Measurements from ENCODE around the gene EHBP1. TPM values are rescaled to one million over a fixed set of nuclear protein-coding genes. Genes with fewer than 3 reads are reported as not detected.

The EHBP1 gene
- total RNA-seq, 1 donor from 2014 or later: 52.7 TPM

DNA sequence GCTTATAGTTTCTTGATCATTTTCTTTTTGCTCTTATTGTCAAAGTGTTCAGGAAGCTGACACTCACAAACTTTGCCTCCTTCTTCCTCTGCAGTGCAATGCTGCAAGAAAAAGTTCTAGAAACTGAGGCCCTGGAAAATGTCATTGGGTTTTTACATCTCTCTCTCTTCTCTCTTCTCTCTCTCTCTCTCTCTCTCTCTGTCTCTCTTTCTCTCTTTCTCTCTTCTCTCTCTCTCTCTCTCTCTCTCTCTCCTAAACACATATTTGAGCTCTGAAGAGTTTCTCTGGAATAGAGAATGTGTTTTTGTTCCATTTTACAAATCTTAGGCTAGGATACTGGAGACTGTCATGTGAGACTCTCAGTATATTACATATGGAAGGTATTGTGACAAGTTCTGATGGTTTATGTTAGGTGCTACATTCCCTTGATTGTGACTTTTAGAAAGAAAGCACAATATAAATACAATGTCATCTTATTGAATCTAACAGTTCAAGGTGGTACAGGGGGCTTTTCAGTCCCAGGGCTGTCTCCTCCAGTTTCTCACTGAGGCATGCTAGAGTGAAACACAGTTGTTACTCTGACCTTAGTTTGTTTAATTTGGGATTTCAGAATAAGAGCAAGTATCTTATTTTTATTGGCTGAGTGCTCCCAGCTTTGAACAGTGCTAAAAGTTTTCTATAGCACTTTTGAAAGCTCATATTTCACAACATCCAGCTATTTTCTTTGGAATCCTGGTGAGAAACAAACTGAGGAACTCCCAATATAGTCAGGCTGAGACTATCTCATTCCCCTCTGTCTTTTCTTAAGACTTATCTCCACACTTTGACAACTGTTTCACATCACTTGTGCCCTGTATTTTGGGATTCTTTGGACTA lies 41.4 kb upstream of the EHBP1 start:
- Histone ChIP-seq H3K9ac (ENCODE audit: low read depth in 1 of 3, low read length in 3 of 3) (no peak overlapping the region), H3K36me3 (ENCODE audit: control insufficient read depth in 3 of 3, insufficient read depth in 3 of 3, low read length in 3 of 3) (no peaks in the 10 kb centered on the region), H3K27ac (ENCODE audit: low read depth, low read length) (no peak overlapping the region), H3K9me3 (ENCODE audit: control insufficient read depth in 3 of 3, low read length in 3 of 3) (no peaks in the 10 kb centered on the region), H3K4me3 (ENCODE audit: low read length in 3 of 3) (no peak overlapping the region), H3K27me3 (ENCODE audit: control insufficient read depth in 3 of 3, insufficient read depth in 3 of 3, low read length in 3 of 3) (no peaks in the 10 kb centered on the region), H3K4me1 (ENCODE audit: control insufficient read depth in 3 of 3, insufficient read depth in 3 of 3, low read length in 3 of 3) (peaks cover 9 to 21% (median 13%) of the 10 kb centered on the region in 3 donors)

- H3K9me3 ChIP-seq (ENCODE audit: control insufficient read depth in 3 of 3, low read length in 3 of 3): no peaks in the 10 kb centered on the region
- no peak overlapping the region for H3K9ac ChIP-seq (ENCODE audit: low read depth in 1 of 3, low read length in 3 of 3)
- no peak overlapping the region for H3K27ac ChIP-seq (ENCODE audit: low read depth, low read length)
- no peak overlapping the region for H3K4me3 ChIP-seq (ENCODE audit: low read length in 3 of 3)
- H3K27me3 ChIP-seq (ENCODE audit: control insufficient read depth in 3 of 3, insufficient read depth in 3 of 3, low read length in 3 of 3): no peaks in the 10 kb centered on the region
- peaks cover 2 to 14% (median 8%) of the 10 kb centered on the region in 3 donors for H3K4me1 ChIP-seq (ENCODE audit: control insufficient read depth in 3 of 3, insufficient read depth in 3 of 3, low read length in 3 of 3)
- no peaks in the 10 kb centered on the region for H3K36me3 ChIP-seq (ENCODE audit: control insufficient read depth in 3 of 3, insufficient read depth in 3 of 3, low read length in 3 of 3)
These were observed 40.1 kb upstream of the EHBP1 start for GRCh38 chr2:62665446-62665845.

- Histone ChIP-seq H3K9ac (ENCODE audit: low read depth in 1 of 3, low read length in 3 of 3) (no peak overlapping the region), H3K36me3 (ENCODE audit: control insufficient read depth in 3 of 3, insufficient read depth in 3 of 3, low read length in 3 of 3) (no peaks in the 10 kb centered on the region), H3K4me1 (ENCODE audit: control insufficient read depth in 3 of 3, insufficient read depth in 3 of 3, low read length in 3 of 3) (no peaks in the 10 kb centered on the region), H3K9me3 (ENCODE audit: control insufficient read depth in 3 of 3, low read length in 3 of 3) (no peaks in the 10 kb centered on the region), H3K27me3 (ENCODE audit: control insufficient read depth in 3 of 3, insufficient read depth in 3 of 3, low read length in 3 of 3) (no peaks in the 10 kb centered on the region), H3K4me3 (ENCODE audit: low read length in 3 of 3) (no peak overlapping the region), H3K27ac (ENCODE audit: low read depth, low read length) (no peak overlapping the region)
These were observed 36.3 kb upstream of the EHBP1 start for GRCh38 chr2:62669180-62669579.

- Histone ChIP-seq H3K27ac (ENCODE audit: low read depth, low read length) (no peak overlapping the region), H3K4me1 (ENCODE audit: control insufficient read depth in 3 of 3, insufficient read depth in 3 of 3, low read length in 3 of 3) (no peaks in the 10 kb centered on the region), H3K9me3 (ENCODE audit: control insufficient read depth in 3 of 3, low read length in 3 of 3) (no peaks in the 10 kb centered on the region), H3K9ac (ENCODE audit: low read depth in 1 of 3, low read length in 3 of 3) (no peak overlapping the region), H3K27me3 (ENCODE audit: control insufficient read depth in 3 of 3, insufficient read depth in 3 of 3, low read length in 3 of 3) (no peaks in the 10 kb centered on the region), H3K4me3 (ENCODE audit: low read length in 3 of 3) (no peak overlapping the region), H3K36me3 (ENCODE audit: control insufficient read depth in 3 of 3, insufficient read depth in 3 of 3, low read length in 3 of 3) (no peaks in the 10 kb centered on the region)
These were observed 32.9 kb upstream of the EHBP1 start for GRCh38 chr2:62672601-62673000.

DNA sequence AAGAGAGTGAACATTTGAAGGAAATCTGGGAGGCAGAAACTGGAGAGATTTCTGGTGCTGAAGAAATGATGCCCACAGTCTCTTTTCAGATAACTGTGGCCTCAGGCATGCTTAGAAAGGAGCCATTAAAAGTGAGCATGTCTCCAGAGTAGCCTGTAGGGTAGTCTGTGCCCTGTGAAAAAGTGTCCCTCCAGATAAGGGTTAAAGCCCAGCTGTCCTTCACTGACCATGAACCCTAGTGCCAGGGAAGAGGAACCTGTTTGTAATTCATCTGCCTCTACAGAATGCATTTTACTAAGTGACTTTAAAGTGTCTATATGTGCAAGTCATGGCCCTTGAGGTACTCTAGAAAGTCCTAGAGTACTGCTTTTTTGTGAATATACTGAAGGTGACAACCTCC lies 30.5 kb upstream of the EHBP1 start:
- H3K27ac ChIP-seq (ENCODE audit: low read depth, low read length): no peak overlapping the region
- H3K9me3 ChIP-seq (ENCODE audit: control insufficient read depth in 3 of 3, low read length in 3 of 3): no peaks in the 10 kb centered on the region
- H3K36me3 ChIP-seq (ENCODE audit: control insufficient read depth in 3 of 3, insufficient read depth in 3 of 3, low read length in 3 of 3): no peaks in the 10 kb centered on the region
- H3K4me3 ChIP-seq (ENCODE audit: low read length in 3 of 3): no peak overlapping the region
- H3K4me1 ChIP-seq (ENCODE audit: control insufficient read depth in 3 of 3, insufficient read depth in 3 of 3, low read length in 3 of 3): no peaks in the 10 kb centered on the region
- no peaks in the 10 kb centered on the region for H3K27me3 ChIP-seq (ENCODE audit: control insufficient read depth in 3 of 3, insufficient read depth in 3 of 3, low read length in 3 of 3)
- no peak overlapping the region for H3K9ac ChIP-seq (ENCODE audit: low read depth in 1 of 3, low read length in 3 of 3)

DNA sequence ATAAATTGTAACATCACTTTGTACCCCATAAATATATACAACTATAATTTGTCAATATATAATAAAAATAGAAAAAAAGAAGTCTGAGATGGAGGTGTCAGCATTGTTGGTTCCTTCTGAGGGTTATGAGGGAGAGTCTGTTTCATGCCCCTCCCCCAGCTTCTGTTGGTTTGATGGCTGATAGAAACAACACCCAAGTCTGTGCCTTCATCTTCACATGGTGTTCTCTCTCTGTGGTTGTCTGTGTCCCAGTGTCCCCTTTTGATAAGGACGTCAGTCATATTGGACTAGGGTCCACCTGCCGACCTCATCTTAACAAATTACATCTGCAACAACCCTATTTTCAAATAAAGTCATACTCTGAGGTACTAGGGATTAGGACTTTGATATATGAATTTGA lies 20.3 kb upstream of the EHBP1 start:
- Histone ChIP-seq H3K36me3 (ENCODE audit: control insufficient read depth in 3 of 3, insufficient read depth in 3 of 3, low read length in 3 of 3) (no peaks in the 10 kb centered on the region), H3K27ac (ENCODE audit: low read depth, low read length) (no peak overlapping the region), H3K27me3 (ENCODE audit: control insufficient read depth in 3 of 3, insufficient read depth in 3 of 3, low read length in 3 of 3) (no peaks in the 10 kb centered on the region), H3K4me1 (ENCODE audit: control insufficient read depth in 3 of 3, insufficient read depth in 3 of 3, low read length in 3 of 3) (no peaks in the 10 kb centered on the region), H3K9ac (ENCODE audit: low read depth in 1 of 3, low read length in 3 of 3) (no peak overlapping the region), H3K4me3 (ENCODE audit: low read length in 3 of 3) (no peak overlapping the region), H3K9me3 (ENCODE audit: control insufficient read depth in 3 of 3, low read length in 3 of 3) (no peaks in the 10 kb centered on the region)

- H3K9me3 ChIP-seq (ENCODE audit: control insufficient read depth in 3 of 3, low read length in 3 of 3): no peaks in the 10 kb centered on the region
- H3K27ac ChIP-seq (ENCODE audit: low read depth, low read length): no peak overlapping the region
- no peaks in the 10 kb centered on the region for H3K36me3 ChIP-seq (ENCODE audit: control insufficient read depth in 3 of 3, insufficient read depth in 3 of 3, low read length in 3 of 3)
- no peak overlapping the region for H3K9ac ChIP-seq (ENCODE audit: low read depth in 1 of 3, low read length in 3 of 3)
- H3K4me1 ChIP-seq (ENCODE audit: control insufficient read depth in 3 of 3, insufficient read depth in 3 of 3, low read length in 3 of 3): no peaks in the 10 kb centered on the region
- H3K27me3 ChIP-seq (ENCODE audit: control insufficient read depth in 3 of 3, insufficient read depth in 3 of 3, low read length in 3 of 3): no peaks in the 10 kb centered on the region
- H3K4me3 ChIP-seq (ENCODE audit: low read length in 3 of 3): no peak overlapping the region
These were observed 19.4 kb upstream of the EHBP1 start for GRCh38 chr2:62686012-62686685.

DNA sequence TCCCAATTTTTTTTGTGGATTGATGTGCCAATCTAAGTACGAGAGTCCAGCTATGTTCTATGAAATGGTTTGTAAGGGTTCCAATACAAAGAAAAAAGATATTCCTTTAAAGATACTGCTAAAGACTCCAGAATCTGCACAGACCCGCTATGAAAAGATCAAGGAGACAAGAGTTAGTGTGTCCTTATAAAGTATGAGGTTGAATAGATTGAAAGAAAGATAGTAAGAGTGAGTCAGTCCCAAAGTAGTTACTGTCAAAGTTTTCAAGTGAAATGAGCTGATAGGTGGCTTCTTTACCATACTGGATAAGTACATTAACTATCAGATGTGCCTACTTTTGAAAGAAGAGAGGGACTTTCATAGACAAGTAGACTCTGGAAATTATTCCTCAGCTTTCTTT lies 17.9 kb upstream of the EHBP1 start:
- Histone ChIP-seq H3K9me3 (ENCODE audit: control insufficient read depth in 3 of 3, low read length in 3 of 3) (no peaks in the 10 kb centered on the region), H3K27ac (ENCODE audit: low read depth, low read length) (no peak overlapping the region), H3K9ac (ENCODE audit: low read depth in 1 of 3, low read length in 3 of 3) (no peak overlapping the region), H3K4me1 (ENCODE audit: control insufficient read depth in 3 of 3, insufficient read depth in 3 of 3, low read length in 3 of 3) (no peaks in the 10 kb centered on the region), H3K27me3 (ENCODE audit: control insufficient read depth in 3 of 3, insufficient read depth in 3 of 3, low read length in 3 of 3) (no peaks in the 10 kb centered on the region), H3K36me3 (ENCODE audit: control insufficient read depth in 3 of 3, insufficient read depth in 3 of 3, low read length in 3 of 3) (no peaks in the 10 kb centered on the region), H3K4me3 (ENCODE audit: low read length in 3 of 3) (no peak overlapping the region)

DNA sequence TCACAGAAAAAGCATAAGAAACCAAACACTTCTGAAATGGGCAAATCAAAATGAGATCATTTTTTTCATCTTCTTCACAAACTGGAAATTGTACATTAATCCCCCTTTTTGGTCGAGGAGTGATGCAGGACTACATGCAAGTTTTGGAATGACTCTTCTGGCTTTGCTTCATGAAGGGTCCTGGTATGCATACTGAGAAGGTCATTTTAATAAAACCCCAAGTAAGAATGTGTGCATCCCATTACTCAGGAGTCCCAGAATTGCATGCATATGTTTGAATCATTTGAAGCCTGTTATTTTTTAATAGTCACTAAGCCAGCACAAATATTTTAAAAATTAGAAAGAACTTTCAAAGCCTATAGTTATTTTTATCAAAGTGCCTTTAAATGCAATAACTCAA lies 16.7 kb upstream of the EHBP1 start:
- no peak overlapping the region for H3K27ac ChIP-seq (ENCODE audit: low read depth, low read length)
- no peak overlapping the region for H3K4me3 ChIP-seq (ENCODE audit: low read length in 3 of 3)

GRCh38 chr2:62691186-62691585 lies 14.3 kb upstream of the EHBP1 start:
- no peaks in the 10 kb centered on the region for H3K9me3 ChIP-seq (ENCODE audit: control insufficient read depth in 3 of 3, low read length in 3 of 3)

More for the DNA sequence above, 16.7 kb upstream of the EHBP1 start:
- Histone ChIP-seq H3K9ac (ENCODE audit: low read depth in 1 of 3, low read length in 3 of 3) (no peak overlapping the region), H3K27me3 (ENCODE audit: control insufficient read depth in 3 of 3, insufficient read depth in 3 of 3, low read length in 3 of 3) (no peaks in the 10 kb centered on the region), H3K9me3 (ENCODE audit: control insufficient read depth in 3 of 3, low read length in 3 of 3) (no peaks in the 10 kb centered on the region), H3K36me3 (ENCODE audit: control insufficient read depth in 3 of 3, insufficient read depth in 3 of 3, low read length in 3 of 3) (no peaks in the 10 kb centered on the region), H3K4me1 (ENCODE audit: control insufficient read depth in 3 of 3, insufficient read depth in 3 of 3, low read length in 3 of 3) (no peaks in the 10 kb centered on the region)

More at GRCh38 chr2:62691186-62691585, 14.3 kb upstream of the EHBP1 start:
- Histone ChIP-seq H3K27me3 (ENCODE audit: control insufficient read depth in 3 of 3, insufficient read depth in 3 of 3, low read length in 3 of 3) (no peaks in the 10 kb centered on the region), H3K36me3 (ENCODE audit: control insufficient read depth in 3 of 3, insufficient read depth in 3 of 3, low read length in 3 of 3) (no peaks in the 10 kb centered on the region), H3K27ac (ENCODE audit: low read depth, low read length) (no peak overlapping the region), H3K4me1 (ENCODE audit: control insufficient read depth in 3 of 3, insufficient read depth in 3 of 3, low read length in 3 of 3) (no peaks in the 10 kb centered on the region), H3K4me3 (ENCODE audit: low read length in 3 of 3) (no peak overlapping the region), H3K9ac (ENCODE audit: low read depth in 1 of 3, low read length in 3 of 3) (no peak overlapping the region)
